KOPT-K1 (cell line): ENCODE measurements around the gene CCR7.

Experiments used
- H3K27ac ChIP-seq: fragments of 200-600 bp; sonication (generic); 2 replicates; pipeline ENCODE4 v1.5.1; 2016; ENCODE audit warnings: antibody characterized with exemption, mild to moderate bottlenecking, low read depth, low read length; ENCODE audit not compliant: poor library complexity, severe bottlenecking
- H3K36me3 ChIP-seq: fragments of 200-600 bp; sonication (generic); 2 replicates; pipeline ENCODE4 v1.5.1; 2017; ENCODE audit warnings: antibody characterized with exemption, mild to moderate bottlenecking, low read length, moderate library complexity; ENCODE audit not compliant: insufficient read depth
- H3K9me3 ChIP-seq: fragments of 200-600 bp; sonication (generic); 2 replicates; pipeline ENCODE4 v1.5.1; 2017; ENCODE audit warnings: antibody characterized with exemption, low read length, mild to moderate bottlenecking; ENCODE audit not compliant: insufficient read depth, poor library complexity, severe bottlenecking

CCR7 gene

GRCh38 chr17:40515011-40515410, 50.3 kb downstream of the CCR7 start:
- peak overlapping the region; percentile 91 for H3K27ac ChIP-seq
- no peaks in the 10 kb centered on the region for H3K36me3 ChIP-seq
- H3K9me3 ChIP-seq = no peaks in the 10 kb centered on the region

GRCh38 chr17:40514013-40514875, 51.0 kb downstream of the CCR7 start:
- no peaks in the 10 kb centered on the region for H3K36me3 ChIP-seq
- H3K9me3 ChIP-seq = no peaks in the 10 kb centered on the region
- peak overlapping the region; percentile 91 for H3K27ac ChIP-seq

GRCh38 chr17:40511667-40512220, 53.5 kb downstream of the CCR7 start:
- Histone ChIP-seq H3K36me3 (no peaks in the 10 kb centered on the region), H3K27ac (no peak overlapping the region), H3K9me3 (no peaks in the 10 kb centered on the region)

GRCh38 chr17:40511136-40511535, 54.1 kb downstream of the CCR7 start:
- H3K9me3 ChIP-seq = no peaks in the 10 kb centered on the region
- H3K36me3 ChIP-seq = no peaks in the 10 kb centered on the region
- H3K27ac ChIP-seq = no peak overlapping the region

- Histone ChIP-seq H3K36me3 (no peaks in the 10 kb centered on the region), H3K9me3 (no peaks in the 10 kb centered on the region), H3K27ac (no peak overlapping the region)
These were observed 55.0 kb downstream of the CCR7 start for GRCh38 chr17:40510328-40510648.

GRCh38 chr17:40509626-40510327, 55.5 kb downstream of the CCR7 start:
- Histone ChIP-seq H3K36me3 (no peaks in the 10 kb centered on the region), H3K9me3 (no peaks in the 10 kb centered on the region), H3K27ac (no peak overlapping the region)

- H3K27ac ChIP-seq = no peak overlapping the region
- H3K36me3 ChIP-seq = no peaks in the 10 kb centered on the region
- H3K9me3 ChIP-seq = no peaks in the 10 kb centered on the region
These were observed 58.5 kb downstream of the CCR7 start for GRCh38 chr17:40506786-40507185.
